Measurements from ENCODE around the gene STRBP.
"Not testable (repeated sequence)": the region's sequence is repeated elsewhere in the genome, so short reads cannot be mapped to it uniquely, and the experiment has no call there.

STRBP gene

GRCh38 chr9:123187131-123187530 lies 81.3 kb downstream of the STRBP start:
- no peak for DNase-seq

GRCh38 chr9:123186029-123186428 lies 82.4 kb downstream of the STRBP start:
- not testable (repeated sequence) for DNase-seq

DNA sequence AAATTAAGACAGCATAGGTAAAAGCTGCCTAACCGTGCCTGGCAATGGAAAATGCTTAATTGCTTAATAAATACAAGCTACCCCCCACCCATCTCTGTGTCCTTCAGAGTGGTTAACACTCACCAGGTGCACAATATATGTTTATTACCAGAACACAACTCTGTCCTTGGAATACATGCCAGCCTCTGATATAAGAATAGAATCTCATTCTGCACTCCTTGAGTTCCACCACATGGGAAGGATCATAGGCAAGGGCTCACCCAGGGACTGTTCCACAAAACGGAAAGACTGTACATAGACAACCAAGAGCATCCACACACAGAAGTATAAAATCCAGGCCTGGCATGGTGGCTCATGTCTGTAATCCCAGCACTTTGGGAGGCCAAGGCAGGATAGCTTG lies 91.4 kb downstream of the STRBP start:
- DNase-seq = no peak

DNA sequence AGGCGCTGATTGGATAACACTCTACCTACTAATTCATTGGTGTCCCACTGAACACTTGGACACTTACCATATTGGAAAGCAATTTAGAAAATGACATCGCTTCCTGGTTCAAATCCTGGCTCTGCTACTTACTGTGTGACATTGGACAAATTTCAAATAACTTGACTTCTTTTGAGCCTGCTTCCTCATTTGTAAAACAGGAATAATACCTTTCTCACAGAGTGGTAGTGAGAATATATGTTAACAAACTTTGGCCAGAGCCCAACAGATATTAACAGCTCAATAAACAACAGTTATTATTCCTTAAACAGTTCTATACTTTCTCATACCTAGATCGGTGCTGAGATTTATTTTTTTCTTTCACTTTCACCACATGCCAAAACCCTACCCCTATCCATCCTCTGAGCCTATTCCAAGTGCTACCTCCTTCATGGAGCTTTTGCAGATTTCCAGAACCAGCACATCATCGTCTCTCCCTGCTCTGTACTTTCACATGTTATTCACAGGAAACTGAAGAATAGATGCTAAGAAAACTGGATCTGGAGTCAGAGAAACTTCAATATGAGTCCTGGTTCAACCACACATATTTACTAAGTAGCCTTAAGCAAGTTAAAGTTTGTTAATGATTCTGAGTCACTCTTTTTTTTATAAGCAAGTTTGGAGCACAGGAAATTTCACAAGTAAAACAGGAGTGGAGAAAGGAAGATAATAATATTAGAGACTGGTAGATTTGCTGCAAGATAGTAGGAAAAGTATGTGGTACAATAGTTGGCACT lies 92.3 kb downstream of the STRBP start:
- DNase-seq = no peak

- DNase-seq = no peak
These were observed 93.4 kb downstream of the STRBP start for GRCh38 chr9:123174887-123175518.

- DNase-seq = no peak
These were observed 94.3 kb downstream of the STRBP start for GRCh38 chr9:123174079-123174478.

DNA sequence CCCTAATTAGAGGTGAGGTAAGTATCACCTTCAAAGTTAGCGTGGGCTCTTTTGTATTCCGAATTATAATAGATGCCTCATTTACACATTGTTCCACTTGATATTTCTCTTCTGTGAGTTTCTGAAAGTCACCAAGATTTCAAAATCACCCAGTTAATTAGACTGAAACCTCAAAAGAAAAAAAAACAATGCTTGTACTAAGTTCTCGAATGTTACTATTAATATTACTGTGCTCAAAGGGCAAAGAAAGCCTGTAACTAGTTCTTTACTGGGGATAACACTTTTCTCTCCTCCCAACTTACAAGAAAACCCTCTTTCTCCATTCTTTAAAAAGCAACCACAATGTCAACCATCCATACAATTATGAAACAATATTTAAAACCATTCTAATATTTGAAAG lies 98.5 kb downstream of the STRBP start:
- no peak for DNase-seq

- no peak for DNase-seq
These were observed 99.8 kb downstream of the STRBP start for GRCh38 chr9:123168586-123168985.

GRCh38 chr9:123167474-123167873 lies 100.9 kb downstream of the STRBP start:
- DNase-seq = no peak

DNA sequence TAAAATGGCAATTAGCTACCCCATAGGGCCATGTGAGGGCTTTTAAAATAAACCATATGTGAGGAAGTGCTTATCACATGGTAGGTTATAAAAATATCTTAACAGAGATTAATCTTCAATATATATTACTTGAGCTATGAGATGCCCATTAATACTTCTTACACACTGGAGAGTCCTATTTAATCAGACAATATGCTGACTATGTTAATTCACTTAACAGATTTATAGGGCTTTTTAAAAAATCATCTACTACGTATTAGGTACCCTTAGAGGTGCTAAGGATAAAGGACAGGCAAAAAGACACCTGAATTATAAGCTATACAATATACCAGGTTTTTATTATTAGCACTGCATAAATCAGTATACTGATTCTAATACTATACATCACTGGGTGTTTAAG lies 102.6 kb downstream of the STRBP start:
- no peak for DNase-seq

- no peak for DNase-seq
These were observed 104.1 kb downstream of the STRBP start for GRCh38 chr9:123164285-123164684.

DNA sequence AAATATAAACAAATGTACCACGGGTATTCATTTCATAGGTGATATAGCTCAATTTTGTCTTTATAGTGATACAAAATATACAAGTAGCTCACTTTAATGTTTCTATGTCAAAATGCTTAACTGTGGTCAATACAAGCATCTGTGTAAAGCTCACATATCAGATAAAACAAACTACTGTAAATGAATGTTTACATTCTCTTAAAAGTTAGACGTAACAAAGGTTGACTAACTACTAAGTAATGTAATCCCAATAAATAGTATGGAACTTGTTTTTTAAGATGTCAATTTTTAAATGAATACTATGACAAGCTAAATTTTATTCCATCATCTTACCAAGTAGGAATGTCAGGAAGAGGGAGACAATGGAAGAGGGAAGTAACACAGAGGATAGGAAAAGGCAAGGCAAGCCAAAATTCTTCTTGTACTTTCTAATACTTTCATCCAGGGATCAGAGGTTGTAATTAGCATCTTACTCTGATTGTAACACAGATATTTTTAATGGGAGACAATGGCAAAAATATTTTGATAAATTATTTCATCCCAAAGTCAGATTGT lies 105.5 kb downstream of the STRBP start:
- DNase-seq = no peak

- DNase-seq = no peak
These were observed 106.0 kb downstream of the STRBP start for GRCh38 chr9:123162360-123162759.

DNA sequence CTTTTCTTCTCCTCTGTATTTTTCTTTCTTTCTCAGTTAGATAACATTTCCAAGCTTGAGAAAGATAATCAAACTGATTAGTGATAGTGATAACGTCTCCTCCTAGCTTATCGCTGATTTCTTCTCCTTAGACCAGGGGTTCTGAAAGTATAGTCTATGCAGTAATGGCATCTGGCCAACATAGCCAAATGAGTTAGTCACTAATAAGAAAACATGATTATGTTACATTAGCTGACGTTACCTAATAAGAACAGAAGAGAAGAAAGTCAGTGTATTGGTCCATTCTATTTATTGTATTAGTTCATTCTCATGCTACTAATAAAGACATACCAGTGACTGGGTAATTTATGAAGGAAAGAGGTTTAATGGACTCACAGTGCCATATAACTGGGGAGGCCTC lies 111.2 kb downstream of the STRBP start:
- no peak for DNase-seq

- DNase-seq = no peak
These were observed 117.5 kb downstream of the STRBP start for GRCh38 chr9:123150708-123151503.

DNA sequence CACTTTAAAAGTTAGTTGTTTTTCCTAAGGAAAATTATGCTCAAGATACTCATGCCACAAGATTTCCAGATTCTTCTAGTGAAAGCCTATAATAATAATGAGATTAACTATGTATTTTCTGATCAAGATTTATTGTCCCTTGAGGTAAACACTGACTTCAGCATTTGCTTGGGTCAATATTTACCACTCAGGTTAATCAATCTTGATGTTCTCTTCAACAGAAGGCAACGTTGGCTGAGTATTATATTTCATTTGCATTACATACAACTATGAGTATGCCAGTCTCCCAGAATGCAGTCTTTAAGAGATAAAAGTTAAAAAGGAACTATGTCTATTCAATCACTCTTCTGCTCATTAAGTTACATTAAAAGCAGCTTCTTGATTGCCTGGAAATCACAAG lies 119.3 kb downstream of the STRBP start:
- DNase-seq = no peak

- no peak for DNase-seq
These were observed 130.2 kb downstream of the STRBP start for GRCh38 chr9:123138163-123138562.

DNA sequence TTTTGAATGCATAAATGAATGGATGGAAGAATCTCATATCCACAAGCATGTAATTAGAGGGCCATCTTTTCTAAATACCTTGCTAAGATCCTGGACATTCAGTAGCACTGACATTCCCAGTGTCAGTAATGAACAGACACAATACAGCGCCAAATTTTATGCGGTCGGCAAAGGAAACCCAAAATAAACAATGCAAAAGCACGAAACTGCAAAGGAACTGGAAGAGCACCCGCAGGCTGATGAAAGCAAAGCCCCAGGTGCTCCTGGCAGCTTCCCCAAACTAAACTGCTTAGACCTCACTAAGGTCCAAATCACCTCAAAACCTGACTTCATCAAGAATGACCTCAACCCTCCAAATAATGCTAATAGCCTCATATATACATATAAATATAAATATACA lies 133.0 kb downstream of the STRBP start:
- no peak for DNase-seq

- DNase-seq = no peak
These were observed 135.7 kb downstream of the STRBP start for GRCh38 chr9:123132696-123133095.

DNA sequence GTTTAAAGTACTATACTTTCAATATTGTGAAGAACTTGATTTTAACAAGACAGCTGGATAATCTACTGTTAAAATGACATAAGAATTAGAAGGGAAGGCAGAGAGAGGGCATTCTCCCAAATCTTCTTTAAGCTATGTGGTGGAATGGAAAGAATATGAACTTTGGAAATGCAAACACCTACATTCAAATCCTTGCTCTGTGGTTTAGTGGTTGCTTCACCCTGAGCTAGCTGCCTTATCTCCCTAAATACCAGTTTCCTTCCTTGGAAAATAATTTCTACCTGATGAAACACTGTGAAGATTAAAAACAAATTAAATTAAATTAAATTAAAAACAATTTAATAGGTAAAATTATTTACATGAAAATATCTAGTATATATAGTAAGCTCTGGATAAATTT lies 136.4 kb downstream of the STRBP start:
- no peak for DNase-seq

GRCh38 chr9:123131258-123131657 lies 137.1 kb downstream of the STRBP start:
- no peak for DNase-seq

DNA sequence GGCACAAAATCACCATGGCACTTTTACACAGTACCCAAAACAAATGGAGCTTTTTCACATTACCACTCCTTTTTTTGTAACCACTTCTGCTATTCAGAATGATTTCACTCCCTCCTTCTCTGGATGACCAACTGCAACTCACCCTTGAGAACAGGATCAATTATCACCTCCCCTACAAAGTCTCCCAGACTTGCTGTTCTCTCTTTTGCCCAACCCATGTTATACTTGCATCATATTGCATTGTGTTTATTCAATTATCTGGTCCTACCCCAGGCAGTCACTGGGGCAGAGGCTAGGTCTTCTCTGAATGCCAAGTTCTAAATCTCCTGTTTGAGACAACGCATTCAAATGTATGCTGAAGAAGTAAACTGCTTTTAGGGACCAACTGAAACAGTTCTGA lies 139.0 kb downstream of the STRBP start:
- DNase-seq = no peak

DNA sequence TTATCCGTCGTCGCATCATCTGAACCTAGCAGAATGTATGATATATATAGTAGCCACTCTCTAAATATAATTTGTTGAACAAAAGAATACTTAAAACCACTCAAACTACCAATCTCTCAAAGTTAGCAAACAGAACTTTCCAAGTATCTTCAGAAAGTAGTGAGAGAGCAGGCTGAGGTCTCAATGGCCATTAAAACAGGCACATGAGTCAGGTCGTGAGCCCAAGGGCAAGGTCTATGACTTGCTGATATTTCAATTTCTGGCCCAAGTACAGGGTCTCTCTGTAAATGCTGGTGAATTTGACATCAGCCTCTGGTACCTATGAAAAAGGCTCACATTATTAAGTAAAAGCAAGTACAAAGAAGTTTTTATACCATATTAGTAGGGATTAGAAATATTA lies 139.8 kb downstream of the STRBP start:
- no peak for DNase-seq

Data from retina (tissue), 1 donor.